ENCODE measurements around the gene TOR1A.
"Not testable (repeated sequence)": the region's sequence is repeated elsewhere in the genome, so short reads cannot be mapped to it uniquely, and the experiment has no call there.

TOR1A gene

DNA sequence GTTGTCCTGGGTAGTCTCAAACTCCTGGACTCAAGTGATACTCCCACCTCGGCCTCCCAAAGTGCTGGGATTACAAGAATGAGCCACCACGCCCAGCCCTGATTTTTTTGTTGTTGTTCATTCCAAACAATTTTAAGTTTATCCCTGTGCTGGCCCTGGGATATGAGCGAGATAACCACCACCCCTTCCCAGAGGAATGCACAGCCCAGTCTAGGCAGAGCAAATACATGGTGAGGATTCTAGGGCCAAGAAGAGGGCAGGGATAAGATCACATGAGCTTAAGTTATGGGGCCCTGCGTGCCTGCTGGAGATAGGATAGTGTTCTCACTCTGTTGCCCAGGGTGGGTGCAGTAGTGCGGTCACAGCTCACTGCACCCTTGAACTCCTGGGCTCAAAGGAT, 42.0 kb downstream of the TOR1A start:
- no peak overlapping the region for H3K4me3 ChIP-seq (ENCODE audit: low read length)
- no CpG with 5 or more reads among the region's 5 CpGs for WGBS (ENCODE audit: insufficient coverage, insufficient read length)
- no peak overlapping the region for H3K27ac ChIP-seq (ENCODE audit: low read length)
- no peak for DNase-seq (ENCODE audit: low read depth, low spot score)
- H3K27me3 ChIP-seq (ENCODE audit: control insufficient read depth, insufficient read depth, low read length), result no peaks in the 10 kb centered on the region
- H3K36me3 ChIP-seq (ENCODE audit: control insufficient read depth, insufficient read depth, low read length), result no peaks in the 10 kb centered on the region
- H3K9me3 ChIP-seq (ENCODE audit: control insufficient read depth, insufficient read depth, low read length), result no peaks in the 10 kb centered on the region
- no peaks in the 10 kb centered on the region for H3K4me1 ChIP-seq (ENCODE audit: control insufficient read depth, insufficient read depth, low read length)

DNA sequence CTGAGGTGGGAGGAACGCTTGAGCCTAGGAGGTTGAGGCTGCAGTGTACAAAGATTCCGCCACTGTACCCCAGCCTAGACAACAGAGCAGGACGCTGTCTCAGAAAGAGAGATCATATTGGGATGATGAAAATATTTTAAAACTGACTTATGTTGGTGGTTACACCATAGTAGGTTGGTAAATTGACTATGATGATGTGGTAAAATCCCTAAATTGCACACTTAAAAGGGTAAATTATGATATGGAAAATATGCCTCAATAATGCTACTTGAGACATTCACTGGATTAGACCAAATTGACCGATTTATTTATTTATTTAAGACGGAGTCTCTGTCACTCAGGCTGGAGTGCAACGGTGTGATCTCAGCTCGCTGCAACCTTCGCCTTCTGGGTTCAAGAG, 42.8 kb downstream of the TOR1A start:
- no peaks in the 10 kb centered on the region for H3K9me3 ChIP-seq (ENCODE audit: control insufficient read depth, insufficient read depth, low read length)
- H3K27me3 ChIP-seq (ENCODE audit: control insufficient read depth, insufficient read depth, low read length), result no peaks in the 10 kb centered on the region
- no peak overlapping the region for H3K27ac ChIP-seq (ENCODE audit: low read length)
- DNase-seq (ENCODE audit: low read depth, low spot score), result no peak
- no peaks in the 10 kb centered on the region for H3K36me3 ChIP-seq (ENCODE audit: control insufficient read depth, insufficient read depth, low read length)
- no CpG with 5 or more reads among the region's 8 CpGs for WGBS (ENCODE audit: insufficient coverage, insufficient read length)
- peaks cover 2% of the 10 kb centered on the region; the same call in 1 of the 2 replicates for H3K4me1 ChIP-seq (ENCODE audit: control insufficient read depth, insufficient read depth, low read length)
- H3K4me3 ChIP-seq (ENCODE audit: low read length), result no peak overlapping the region

- Histone ChIP-seq H3K27ac (ENCODE audit: low read length) (no peak overlapping the region), H3K9me3 (ENCODE audit: control insufficient read depth, insufficient read depth, low read length) (no peaks in the 10 kb centered on the region), H3K4me3 (ENCODE audit: low read length) (no peak overlapping the region), H3K4me1 (ENCODE audit: control insufficient read depth, insufficient read depth, low read length) (peaks cover 2% of the 10 kb centered on the region; the same call in 1 of the 2 replicates), H3K27me3 (ENCODE audit: control insufficient read depth, insufficient read depth, low read length) (no peaks in the 10 kb centered on the region), H3K36me3 (ENCODE audit: control insufficient read depth, insufficient read depth, low read length) (no peaks in the 10 kb centered on the region)
- DNase-seq (ENCODE audit: low read depth, low spot score), result no peak
- WGBS (ENCODE audit: insufficient coverage, insufficient read length), result 100% methylated on average over 2 of the region's 7 CpGs
Observed at GRCh38 chr9:129779560-129780190, 44.3 kb downstream of the TOR1A start.

DNA sequence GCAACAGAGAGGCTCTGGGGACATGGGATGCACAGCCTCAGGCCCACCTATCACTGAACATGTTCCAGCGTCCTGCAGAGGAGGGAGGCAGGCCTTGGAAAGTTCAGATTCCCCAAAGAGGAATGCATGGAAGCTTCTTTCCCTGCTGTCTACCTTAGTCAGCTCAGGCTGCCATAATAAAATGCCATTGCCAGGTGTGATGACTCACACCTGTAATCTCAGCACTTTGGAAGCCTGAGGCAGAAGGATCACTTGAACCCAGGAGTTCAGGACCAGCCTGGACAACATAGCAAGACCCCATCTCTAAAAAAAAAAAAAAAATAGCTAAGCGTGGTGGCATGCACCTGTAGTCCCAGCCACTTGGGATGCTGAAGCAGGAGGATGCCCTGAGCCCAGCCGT, 45.5 kb downstream of the TOR1A start:
- H3K9me3 ChIP-seq (ENCODE audit: control insufficient read depth, insufficient read depth, low read length), result no peaks in the 10 kb centered on the region
- DNase-seq (ENCODE audit: low read depth, low spot score), result no peak
- no peaks in the 10 kb centered on the region for H3K36me3 ChIP-seq (ENCODE audit: control insufficient read depth, insufficient read depth, low read length)
- H3K27ac ChIP-seq (ENCODE audit: low read length), result no peak overlapping the region
- WGBS (ENCODE audit: insufficient coverage, insufficient read length), result no CpG with 5 or more reads among the region's 3 CpGs
- H3K27me3 ChIP-seq (ENCODE audit: control insufficient read depth, insufficient read depth, low read length), result no peaks in the 10 kb centered on the region
- H3K4me1 ChIP-seq (ENCODE audit: control insufficient read depth, insufficient read depth, low read length), result peaks cover 2% of the 10 kb centered on the region; the same call in 1 of the 2 replicates
- H3K4me3 ChIP-seq (ENCODE audit: low read length), result no peak overlapping the region

- no peaks in the 10 kb centered on the region for H3K9me3 ChIP-seq (ENCODE audit: control insufficient read depth, insufficient read depth, low read length)
- no peaks in the 10 kb centered on the region for H3K27me3 ChIP-seq (ENCODE audit: control insufficient read depth, insufficient read depth, low read length)
- peaks cover 2% of the 10 kb centered on the region; the same call in 1 of the 2 replicates for H3K4me1 ChIP-seq (ENCODE audit: control insufficient read depth, insufficient read depth, low read length)
- H3K27ac ChIP-seq (ENCODE audit: low read length), result no peak overlapping the region
- WGBS (ENCODE audit: insufficient coverage, insufficient read length), result no CpG with 5 or more reads among the region's 11 CpGs
- no peaks in the 10 kb centered on the region for H3K36me3 ChIP-seq (ENCODE audit: control insufficient read depth, insufficient read depth, low read length)
- DNase-seq (ENCODE audit: low read depth, low spot score), result no peak
- H3K4me3 ChIP-seq (ENCODE audit: low read length), result no peak overlapping the region
Observed at GRCh38 chr9:129777769-129778130, 46.2 kb downstream of the TOR1A start.

DNA sequence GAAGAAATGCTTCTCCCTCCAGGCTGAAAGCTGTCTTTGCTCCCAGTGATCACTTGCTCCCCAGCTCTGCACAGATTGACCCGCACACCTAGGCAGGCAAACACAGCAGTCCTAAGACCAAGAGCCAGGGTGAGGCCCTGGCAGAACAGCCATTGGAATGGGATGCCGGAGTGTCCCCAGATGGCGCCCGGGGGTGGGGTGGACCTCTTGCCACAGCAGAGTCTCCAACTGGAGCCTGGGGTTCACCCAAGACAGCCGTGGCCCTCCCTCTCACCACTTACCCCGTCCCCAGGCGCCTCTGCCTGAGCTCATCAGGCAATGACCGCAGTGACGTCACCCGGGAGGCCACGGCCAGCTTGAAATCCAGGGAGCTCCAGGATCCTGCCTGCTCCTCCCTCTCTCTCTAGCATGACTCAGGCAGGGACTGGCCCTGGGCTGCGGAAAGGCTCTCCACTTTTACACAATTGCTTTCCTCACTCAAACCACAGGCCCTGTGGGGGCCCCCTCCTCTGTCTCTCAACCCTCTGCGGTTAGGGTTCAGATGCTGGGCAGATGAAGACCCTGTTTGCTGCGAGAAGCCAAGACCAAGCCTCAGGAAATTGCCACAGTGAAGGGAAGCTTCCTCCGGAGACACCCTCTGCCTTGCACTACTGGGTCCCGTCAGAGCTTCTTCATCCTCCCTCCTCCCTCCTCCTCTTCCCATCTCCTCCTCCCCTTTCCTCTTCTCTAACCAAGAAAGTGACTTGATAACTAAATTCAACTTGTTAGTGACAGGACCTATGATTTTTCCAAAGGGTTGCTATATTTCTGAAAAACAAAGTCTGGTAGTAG, 46.8 kb downstream of the TOR1A start:
- no peaks in the 10 kb centered on the region for H3K36me3 ChIP-seq (ENCODE audit: control insufficient read depth, insufficient read depth, low read length)
- peaks cover 2% of the 10 kb centered on the region; the same call in 1 of the 2 replicates for H3K4me1 ChIP-seq (ENCODE audit: control insufficient read depth, insufficient read depth, low read length)
- no peak for DNase-seq (ENCODE audit: low read depth, low spot score)
- no peaks in the 10 kb centered on the region for H3K27me3 ChIP-seq (ENCODE audit: control insufficient read depth, insufficient read depth, low read length)
- no CpG with 5 or more reads among the region's 16 CpGs for WGBS (ENCODE audit: insufficient coverage, insufficient read length)
- no peak overlapping the region for H3K4me3 ChIP-seq (ENCODE audit: low read length)
- no peak overlapping the region for H3K27ac ChIP-seq (ENCODE audit: low read length)
- H3K9me3 ChIP-seq (ENCODE audit: control insufficient read depth, insufficient read depth, low read length), result no peaks in the 10 kb centered on the region

DNA sequence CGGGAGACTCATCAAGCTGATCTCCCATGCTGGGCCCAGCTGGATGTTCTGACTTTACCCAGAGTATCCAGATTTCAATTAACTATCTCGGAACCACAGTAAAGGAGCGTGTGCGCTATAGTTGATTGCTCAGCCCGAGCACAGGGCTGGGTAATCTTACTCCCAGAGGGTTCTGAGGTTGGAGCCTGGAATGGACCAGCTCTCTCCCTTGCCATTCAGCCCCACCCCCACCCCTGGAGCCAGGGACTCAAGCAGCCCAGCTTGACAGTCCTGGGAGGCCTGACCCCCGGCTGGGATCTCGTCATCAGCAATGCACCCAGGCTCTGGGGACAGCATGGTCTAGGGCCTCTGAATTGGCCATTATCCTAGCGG, 47.4 kb downstream of the TOR1A start:
- H3K4me1 ChIP-seq (ENCODE audit: control insufficient read depth, insufficient read depth, low read length), result peaks cover 2% of the 10 kb centered on the region; the same call in 1 of the 2 replicates

DNA sequence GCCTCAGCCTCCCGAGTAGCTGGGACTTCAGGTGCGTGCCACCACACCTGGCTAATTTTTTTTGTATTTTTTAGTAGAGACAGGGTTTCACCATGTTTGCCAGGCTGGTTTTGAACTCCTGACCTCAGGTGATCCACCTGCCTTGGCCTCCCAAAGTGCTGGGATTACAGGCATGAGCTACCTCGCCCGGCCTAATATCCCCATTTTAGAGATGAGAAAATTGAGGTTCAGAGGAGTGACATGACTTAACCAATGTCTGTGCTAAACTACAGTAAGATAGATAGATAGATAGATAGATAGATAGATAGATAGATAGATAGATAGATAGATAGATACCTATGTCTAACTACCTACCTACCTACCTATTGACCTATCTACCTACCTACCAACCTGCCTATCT, 47.8 kb downstream of the TOR1A start:
- not testable (repeated sequence) for H3K36me3 ChIP-seq (ENCODE audit: control insufficient read depth, insufficient read depth, low read length); H3K9me3 ChIP-seq (ENCODE audit: control insufficient read depth, insufficient read depth, low read length); H3K27me3 ChIP-seq (ENCODE audit: control insufficient read depth, insufficient read depth, low read length); H3K4me1 ChIP-seq (ENCODE audit: control insufficient read depth, insufficient read depth, low read length); H3K4me3 ChIP-seq (ENCODE audit: low read length); DNase-seq (ENCODE audit: low read depth, low spot score); H3K27ac ChIP-seq (ENCODE audit: low read length)
- no CpG with 5 or more reads among the region's 4 CpGs for WGBS (ENCODE audit: insufficient coverage, insufficient read length)

More for the DNA sequence above, 47.4 kb downstream of the TOR1A start:
- no peak for DNase-seq (ENCODE audit: low read depth, low spot score)
- no CpG with 5 or more reads among the region's 8 CpGs for WGBS (ENCODE audit: insufficient coverage, insufficient read length)
- Histone ChIP-seq H3K27ac (ENCODE audit: low read length) (no peak overlapping the region), H3K4me3 (ENCODE audit: low read length) (no peak overlapping the region), H3K27me3 (ENCODE audit: control insufficient read depth, insufficient read depth, low read length) (no peaks in the 10 kb centered on the region), H3K36me3 (ENCODE audit: control insufficient read depth, insufficient read depth, low read length) (no peaks in the 10 kb centered on the region), H3K9me3 (ENCODE audit: control insufficient read depth, insufficient read depth, low read length) (no peaks in the 10 kb centered on the region)

DNA sequence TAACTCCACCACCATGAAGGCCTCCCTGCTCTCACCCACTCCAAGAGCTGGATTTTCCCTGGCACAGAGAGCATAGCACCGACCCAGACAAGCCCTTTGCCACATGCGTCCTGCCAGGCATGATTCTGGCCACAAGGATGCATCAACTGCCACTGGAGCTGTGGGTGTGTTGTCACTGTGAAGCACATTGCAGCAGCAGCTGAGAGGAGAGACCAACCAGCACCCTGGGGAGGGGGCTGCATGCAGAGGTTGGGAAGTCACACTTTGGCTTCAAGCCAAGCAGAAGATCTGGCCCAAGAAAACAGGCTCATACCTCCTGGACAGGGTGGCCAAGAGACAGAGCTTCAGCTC, 48.5 kb downstream of the TOR1A start:
- no peak for DNase-seq (ENCODE audit: low read depth, low spot score)
- WGBS (ENCODE audit: insufficient coverage, insufficient read length), result no CpG with 5 or more reads among the region's 2 CpGs
- no peak overlapping the region for H3K27ac ChIP-seq (ENCODE audit: low read length)

DNA sequence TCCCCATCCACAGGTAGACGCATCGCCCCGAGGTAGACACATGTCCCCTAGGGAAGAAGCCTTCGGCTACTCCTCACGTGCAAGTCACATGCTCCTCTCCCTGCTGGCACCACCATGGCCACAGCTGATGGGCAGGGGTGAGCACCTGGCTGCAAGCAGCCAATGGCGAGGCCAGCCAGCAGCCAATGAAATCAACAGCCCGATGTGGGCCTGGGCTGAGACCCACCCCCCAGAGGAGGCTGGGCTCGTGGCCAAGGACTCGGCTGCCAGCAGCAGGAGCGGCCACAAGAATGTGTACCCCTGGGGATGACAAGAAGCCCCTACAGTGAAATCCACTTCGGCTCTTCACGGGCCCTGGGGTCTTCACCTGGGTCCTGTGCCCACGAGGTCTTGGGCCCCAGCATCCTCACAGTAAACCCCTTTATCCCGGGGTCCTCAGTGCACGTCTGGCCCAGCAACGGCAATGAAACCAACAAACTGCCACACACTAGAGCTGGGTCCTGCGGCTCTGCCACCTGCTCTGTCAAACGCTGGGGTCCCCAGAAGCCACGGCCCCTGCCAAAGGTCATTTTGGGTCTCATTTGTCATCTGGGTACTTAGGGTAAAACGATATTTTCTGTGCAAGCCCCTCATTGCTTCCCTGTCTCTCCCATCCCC, 49.0 kb downstream of the TOR1A start:
- Histone ChIP-seq H3K27ac (ENCODE audit: low read length) (no peak overlapping the region), H3K36me3 (ENCODE audit: control insufficient read depth, insufficient read depth, low read length) (no peaks in the 10 kb centered on the region), H3K4me1 (ENCODE audit: control insufficient read depth, insufficient read depth, low read length) (peaks cover 2% of the 10 kb centered on the region; the same call in 1 of the 2 replicates), H3K4me3 (ENCODE audit: low read length) (no peak overlapping the region), H3K9me3 (ENCODE audit: control insufficient read depth, insufficient read depth, low read length) (no peaks in the 10 kb centered on the region), H3K27me3 (ENCODE audit: control insufficient read depth, insufficient read depth, low read length) (no peaks in the 10 kb centered on the region)
- no CpG with 5 or more reads among the region's 20 CpGs for WGBS (ENCODE audit: insufficient coverage, insufficient read length)
- no peak for DNase-seq (ENCODE audit: low read depth, low spot score)

More for the DNA sequence above, 48.5 kb downstream of the TOR1A start:
- H3K4me1 ChIP-seq (ENCODE audit: control insufficient read depth, insufficient read depth, low read length), result peaks cover 2% of the 10 kb centered on the region; the same call in 1 of the 2 replicates
- no peaks in the 10 kb centered on the region for H3K36me3 ChIP-seq (ENCODE audit: control insufficient read depth, insufficient read depth, low read length)
- no peaks in the 10 kb centered on the region for H3K9me3 ChIP-seq (ENCODE audit: control insufficient read depth, insufficient read depth, low read length)
- no peaks in the 10 kb centered on the region for H3K27me3 ChIP-seq (ENCODE audit: control insufficient read depth, insufficient read depth, low read length)
- H3K4me3 ChIP-seq (ENCODE audit: low read length), result no peak overlapping the region
